Measurements from ENCODE around the gene CYSLTR2. TPM values are rescaled to one million over a fixed set of nuclear protein-coding genes. Genes with fewer than 3 reads are reported as not detected.

CYSLTR2 gene
- total and polyA plus RNA-seq, 2 experiments from 2014 or later: not detected

DNA sequence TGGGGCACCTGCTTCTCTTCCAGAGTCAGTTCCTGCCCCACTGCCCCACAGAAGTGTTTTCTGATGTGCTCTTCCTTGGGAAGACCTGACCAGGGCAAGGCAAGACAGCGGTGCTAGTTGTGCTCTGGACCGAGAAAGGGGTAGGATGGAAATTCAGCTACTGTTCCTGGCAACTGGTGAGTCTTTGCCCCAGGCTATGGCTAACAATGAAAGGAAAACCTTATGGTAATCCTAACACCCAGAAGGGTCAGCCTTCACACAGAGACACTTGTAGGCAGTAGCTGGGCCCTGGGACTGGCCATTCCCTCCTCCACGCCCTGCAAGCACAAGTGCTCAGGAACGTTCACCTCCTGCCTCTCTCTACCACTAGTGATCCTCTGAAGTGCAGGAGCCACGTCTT lies 9.6 kb upstream of the CYSLTR2 start:
- Histone ChIP-seq H3K4me3 (no peak overlapping the region), H3K9me2 (ENCODE audit: insufficient read depth) (no peaks in the 10 kb centered on the region), H3K4me2 (ENCODE audit: unreplicated experiment) (no peak overlapping the region), H3K27ac (no peak overlapping the region), H4K20me1 (ENCODE audit: insufficient read depth) (no peaks in the 10 kb centered on the region), H3K79me2 (ENCODE audit: insufficient read depth) (no peaks in the 10 kb centered on the region), H2AFZ (no peak overlapping the region), H3K9ac (no peak overlapping the region), H3K27me3 (replicated peaks; ENCODE audit: insufficient read depth) (peaks cover 30% of the 10 kb centered on the region), H3F3A (ENCODE audit: insufficient read depth) (no peaks in the 10 kb centered on the region), H3K4me1 (ENCODE audit: insufficient read depth) (no peaks in the 10 kb centered on the region), H3K36me3 (ENCODE audit: low read depth) (no peaks in the 10 kb centered on the region), H3K9me3 (ENCODE audit: low read depth) (no peaks in the 10 kb centered on the region)
- 52 to 53% methylated on average over 5 of the region's 5 CpGs for WGBS, 2 experiments (ENCODE audit: low coverage in 1 of 2, low lambda C conversion rate in 2 of 2, missing lambda C conversion rate in 2 of 2)
- TF ChIP-seq EZH2 (IDR thresholded peaks at IDR 0.05; ENCODE audit: insufficient read depth, poor library complexity, severe bottlenecking): no peak
- TF ChIP-seq EZH2phosphoT487 (IDR thresholded peaks at IDR 0.05; ENCODE audit: insufficient read depth, low read depth): no peak
- in situ Hi-C loops (cut with MboI): no loop called here
- DNase-seq: no peak

DNA sequence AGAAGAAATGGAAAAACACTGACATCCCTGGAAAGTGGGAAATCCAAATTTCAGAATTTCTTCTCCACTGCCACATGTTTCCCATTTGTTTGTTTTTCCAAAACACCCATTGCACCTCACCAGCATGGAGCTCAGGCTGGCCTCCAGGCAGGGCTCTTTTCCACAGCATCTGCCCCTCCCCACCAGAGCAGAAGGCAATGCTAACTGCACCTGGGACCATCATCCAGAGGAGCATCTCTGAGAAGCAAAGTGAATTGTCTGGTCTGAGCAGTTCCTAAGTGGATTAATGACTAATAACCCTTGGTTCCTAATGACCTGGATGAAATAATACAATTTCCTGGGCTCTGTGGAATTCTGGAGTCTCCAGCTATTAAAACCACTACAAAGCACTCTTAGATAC lies 8.8 kb upstream of the CYSLTR2 start:
- Histone ChIP-seq H4K20me1 (ENCODE audit: insufficient read depth) (no peaks in the 10 kb centered on the region), H2AFZ (no peak overlapping the region), H3K4me2 (ENCODE audit: unreplicated experiment) (no peak overlapping the region), H3K27ac (no peak overlapping the region), H3K27me3 (replicated peaks; ENCODE audit: insufficient read depth) (peaks cover 30% of the 10 kb centered on the region), H3K9me2 (ENCODE audit: insufficient read depth) (no peaks in the 10 kb centered on the region), H3K4me1 (ENCODE audit: insufficient read depth) (no peaks in the 10 kb centered on the region), H3K9ac (no peak overlapping the region), H3K79me2 (ENCODE audit: insufficient read depth) (no peaks in the 10 kb centered on the region), H3K36me3 (ENCODE audit: low read depth) (no peaks in the 10 kb centered on the region), H3K9me3 (ENCODE audit: low read depth) (no peaks in the 10 kb centered on the region), H3F3A (ENCODE audit: insufficient read depth) (no peaks in the 10 kb centered on the region), H3K4me3 (no peak overlapping the region)
- no peak for DNase-seq
- in situ Hi-C loops (cut with MboI): no loop called here
- TF ChIP-seq EZH2phosphoT487 (IDR thresholded peaks at IDR 0.05; ENCODE audit: insufficient read depth, low read depth) (no peak), EZH2 (IDR thresholded peaks at IDR 0.05; ENCODE audit: insufficient read depth, poor library complexity, severe bottlenecking) (no peak)

DNA sequence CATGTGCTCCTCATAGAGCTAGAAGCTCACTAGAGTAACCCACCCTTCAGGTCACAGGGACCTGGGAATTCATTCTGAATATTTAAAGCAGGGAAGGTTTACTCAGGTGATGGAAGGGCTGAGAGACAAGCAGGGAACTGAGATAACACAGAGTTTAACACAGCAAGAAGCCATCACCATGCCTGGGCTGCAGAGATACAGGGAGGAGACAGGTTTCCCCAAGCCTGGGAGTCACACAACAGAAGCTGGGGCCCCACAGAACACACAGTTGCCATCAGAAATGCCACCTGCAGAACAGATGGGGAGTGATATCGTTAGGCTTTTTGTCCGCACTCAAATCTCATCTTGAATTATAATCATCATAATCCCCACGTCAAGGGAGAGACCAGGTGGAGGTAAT lies 7.9 kb upstream of the CYSLTR2 start:
- H4K20me1 ChIP-seq (ENCODE audit: insufficient read depth): no peaks in the 10 kb centered on the region
- in situ Hi-C loops (cut with MboI): no loop called here
- no peak overlapping the region for H3K9ac ChIP-seq
- TF ChIP-seq EZH2phosphoT487 (IDR thresholded peaks at IDR 0.05; ENCODE audit: insufficient read depth, low read depth) (no peak), EZH2 (IDR thresholded peaks at IDR 0.05; ENCODE audit: insufficient read depth, poor library complexity, severe bottlenecking) (no peak)
- no peaks in the 10 kb centered on the region for H3K9me3 ChIP-seq (ENCODE audit: low read depth)
- no peaks in the 10 kb centered on the region for H3K9me2 ChIP-seq (ENCODE audit: insufficient read depth)
- H3K4me3 ChIP-seq: no peak overlapping the region
- no peaks in the 10 kb centered on the region for H3K36me3 ChIP-seq (ENCODE audit: low read depth)
- H3K4me1 ChIP-seq (ENCODE audit: insufficient read depth): no peaks in the 10 kb centered on the region
- H3K27ac ChIP-seq: no peak overlapping the region
- 42 to 47% methylated on average over 3 of the region's 3 CpGs for WGBS, 2 experiments (ENCODE audit: low coverage in 1 of 2, low lambda C conversion rate in 2 of 2, missing lambda C conversion rate in 2 of 2)
- H2AFZ ChIP-seq: no peak overlapping the region
- H3K79me2 ChIP-seq (ENCODE audit: insufficient read depth): no peaks in the 10 kb centered on the region
- DNase-seq: no peak
- H3K27me3 ChIP-seq (replicated peaks; ENCODE audit: insufficient read depth): peaks cover 35% of the 10 kb centered on the region
- no peak overlapping the region for H3K4me2 ChIP-seq (ENCODE audit: unreplicated experiment)
- H3F3A ChIP-seq (ENCODE audit: insufficient read depth): no peaks in the 10 kb centered on the region

DNA sequence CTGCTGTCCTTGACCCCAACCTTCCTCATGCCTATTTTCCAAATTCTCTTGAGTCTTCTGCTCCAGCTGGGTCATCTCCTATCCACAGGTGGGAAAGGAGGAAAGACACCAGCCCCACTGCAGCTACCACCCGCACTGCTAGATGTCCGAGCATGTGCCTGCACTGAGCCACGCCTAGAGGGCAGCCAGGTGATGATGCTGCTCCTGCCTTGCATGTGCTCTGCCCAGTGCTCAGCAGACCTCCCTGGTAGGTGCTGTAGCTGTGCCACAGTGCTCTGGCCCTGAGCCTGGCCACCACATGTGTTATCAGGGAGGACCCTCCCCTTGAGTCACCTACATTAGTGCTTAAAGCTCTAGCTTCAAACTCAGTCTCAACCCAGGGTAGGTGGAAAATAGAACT lies 6.9 kb upstream of the CYSLTR2 start:
- no peak for DNase-seq
- H4K20me1 ChIP-seq (ENCODE audit: insufficient read depth): no peaks in the 10 kb centered on the region
- no peak overlapping the region for H3K27ac ChIP-seq
- WGBS, 2 experiments (ENCODE audit: low coverage in 1 of 2, low lambda C conversion rate in 2 of 2, missing lambda C conversion rate in 2 of 2): 66 to 75% methylated on average over 3 of the region's 3 CpGs
- TF ChIP-seq EZH2phosphoT487 (IDR thresholded peaks at IDR 0.05; ENCODE audit: insufficient read depth, low read depth) (no peak), EZH2 (IDR thresholded peaks at IDR 0.05; ENCODE audit: insufficient read depth, poor library complexity, severe bottlenecking) (no peak)
- no peaks in the 10 kb centered on the region for H3K4me1 ChIP-seq (ENCODE audit: insufficient read depth)
- H3K9me2 ChIP-seq (ENCODE audit: insufficient read depth): no peaks in the 10 kb centered on the region
- no peak overlapping the region for H3K9ac ChIP-seq
- no peak overlapping the region for H3K4me3 ChIP-seq
- H3K27me3 ChIP-seq (replicated peaks; ENCODE audit: insufficient read depth): peaks cover 35% of the 10 kb centered on the region
- H2AFZ ChIP-seq: no peak overlapping the region
- in situ Hi-C loops (cut with MboI): no loop called here
- H3F3A ChIP-seq (ENCODE audit: insufficient read depth): no peaks in the 10 kb centered on the region
- H3K9me3 ChIP-seq (ENCODE audit: low read depth): no peaks in the 10 kb centered on the region
- no peaks in the 10 kb centered on the region for H3K79me2 ChIP-seq (ENCODE audit: insufficient read depth)
- no peak overlapping the region for H3K4me2 ChIP-seq (ENCODE audit: unreplicated experiment)
- no peaks in the 10 kb centered on the region for H3K36me3 ChIP-seq (ENCODE audit: low read depth)

DNA sequence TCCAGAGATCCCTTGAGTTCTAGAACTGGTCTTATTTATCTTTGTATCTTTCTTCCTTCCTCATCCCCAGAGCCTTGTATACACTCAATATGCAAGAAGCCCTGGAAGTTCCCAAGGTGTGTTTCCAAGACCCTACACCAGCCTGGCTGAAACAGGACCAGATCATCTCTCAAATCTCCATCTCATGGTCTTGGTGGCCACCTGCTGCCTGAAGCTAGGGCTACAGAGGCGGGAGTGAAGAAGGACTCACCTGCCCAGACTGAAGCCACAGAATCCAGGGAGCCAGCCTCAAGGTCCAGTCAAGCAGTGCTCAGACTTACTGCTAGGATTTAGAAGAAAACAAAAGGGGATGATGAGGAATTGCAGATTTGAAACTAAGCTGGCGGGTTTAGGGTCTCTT lies 6.1 kb upstream of the CYSLTR2 start:
- WGBS, 2 experiments (ENCODE audit: low coverage in 1 of 2, low lambda C conversion rate in 2 of 2, missing lambda C conversion rate in 2 of 2): 56 to 68% methylated on average over 2 of the region's 2 CpGs
- H3K27ac ChIP-seq: no peak overlapping the region

More for the DNA sequence above, 6.1 kb upstream of the CYSLTR2 start:
- Histone ChIP-seq H3K4me1 (ENCODE audit: insufficient read depth) (no peaks in the 10 kb centered on the region), H3K4me2 (ENCODE audit: unreplicated experiment) (no peak overlapping the region), H3K79me2 (ENCODE audit: insufficient read depth) (no peaks in the 10 kb centered on the region), H3K4me3 (no peak overlapping the region), H3K9ac (no peak overlapping the region), H3K9me3 (ENCODE audit: low read depth) (no peaks in the 10 kb centered on the region), H3F3A (ENCODE audit: insufficient read depth) (no peaks in the 10 kb centered on the region), H3K27me3 (replicated peaks; ENCODE audit: insufficient read depth) (peaks cover 41% of the 10 kb centered on the region), H4K20me1 (ENCODE audit: insufficient read depth) (no peaks in the 10 kb centered on the region), H2AFZ (no peak overlapping the region), H3K36me3 (ENCODE audit: low read depth) (no peaks in the 10 kb centered on the region), H3K9me2 (ENCODE audit: insufficient read depth) (no peaks in the 10 kb centered on the region)
- TF ChIP-seq EZH2phosphoT487 (IDR thresholded peaks at IDR 0.05; ENCODE audit: insufficient read depth, low read depth): no peak
- no peak for TF ChIP-seq EZH2 (IDR thresholded peaks at IDR 0.05; ENCODE audit: insufficient read depth, poor library complexity, severe bottlenecking)
- DNase-seq: no peak
- in situ Hi-C loops (cut with MboI): no loop called here
